Endothelial cell of umbilical vein (primary cell): ENCODE measurements around the gene HAND2. TPM values are rescaled to one million over a fixed set of nuclear protein-coding genes. Genes with fewer than 3 reads are reported as not detected.

Experiments
- BruUV-seq: library from RNA; stranded (reverse); fragments of 400-500 nt; replicated peaks from 2 replicates; lab custom pipeline; 2021; lab: Mats Ljungman, UMichigan
- CTCF ChIA-PET: fragments of 300-600, 350-600 bp; sonication (Branson Sonifier 250); formaldehyde crosslinking; loops from one replicate; lab custom pipeline; 2021; ENCODE audit warnings: antibody characterized with exemption, inconsistent platforms; lab: Charles Lee
- POLR2A ChIA-PET: fragments of 300-600, 350-600 bp; sonication (Branson Sonifier 250); formaldehyde crosslinking; loops from one replicate; lab custom pipeline; 2021; ENCODE audit warnings: antibody characterized with exemption, inconsistent platforms; lab: Charles Lee
- DNase-seq: peaks from one replicate; pipeline ENCODE4 v3.0.0-alpha.2; 2011; ENCODE audit warnings: low read depth, low spot score
- FAIRE-seq: peaks from 2 replicates; lab custom pipeline; 2011; peaks lifted over from hg19 to GRCh38; lab: Jason Lieb, UNC
- H2AFZ ChIP-seq: 2 replicates; pipeline ENCODE4 v1.6.0; 2012; ENCODE audit warnings: low read depth, low read length, control low read depth, inconsistent platforms
- H3K27ac ChIP-seq: 2 replicates; pipeline ENCODE4 v1.5.1; 2011; ENCODE audit warnings: low read depth, mild to moderate bottlenecking, control low read depth, low read length, moderate library complexity; ENCODE audit not compliant: insufficient read depth
- H3K27me3 ChIP-seq, 2 experiments: 2 replicates each; pipeline versions ENCODE4 v1.6.0 to v1.6.1; 2011; ENCODE audit warnings: low read length in 2 of 2, mixed read lengths in 1 of 2; ENCODE audit not compliant: control insufficient read depth in 2 of 2, insufficient read depth in 2 of 2
- H3K36me3 ChIP-seq, 2 experiments: 2 replicates in 1 of 2; 3 replicates in 1 of 2; pipeline ENCODE4 v1.5.1; 2011; ENCODE audit warnings: low read length in 2 of 2, mild to moderate bottlenecking in 1 of 2, moderate library complexity in 1 of 2; ENCODE audit not compliant: control insufficient read depth in 2 of 2, insufficient read depth in 2 of 2; ENCODE audit errors: extremely low read depth in 1 of 2
- H3K4me1 ChIP-seq: 3 replicates; pipeline ENCODE4 v1.5.1; 2011; ENCODE audit warnings: mild to moderate bottlenecking, low read length; ENCODE audit not compliant: control insufficient read depth, insufficient read depth; ENCODE audit errors: extremely low read depth
- H3K4me2 ChIP-seq: 2 replicates; pipeline ENCODE4 v1.6.1; 2011; ENCODE audit warnings: low read length, control low read depth, mixed read lengths; ENCODE audit not compliant: insufficient read depth
- H3K4me3 ChIP-seq, 3 experiments: fragments of 200-600 bp in 1 of 3; sonication (generic), shearing (Covaris generic) in 1 of 3; replicated peaks in 1 of 3; 2 replicates each; pipeline ENCODE4 v1.5.1; 2011 to 2016; ENCODE audit warnings: control low read depth in 3 of 3, low read length in 3 of 3, mild to moderate bottlenecking in 2 of 3, inconsistent platforms in 1 of 3, low read depth in 1 of 3, moderate library complexity in 1 of 3; ENCODE audit not compliant: insufficient read depth in 1 of 3
- H3K79me2 ChIP-seq: 2 replicates; pipeline ENCODE4 v1.6.0; 2012; ENCODE audit warnings: low read length, inconsistent platforms; ENCODE audit not compliant: control insufficient read depth, insufficient read depth
- H3K9ac ChIP-seq: replicated peaks from 2 replicates; pipeline ENCODE3; 2011; ENCODE audit warnings: low read length, control low read depth; ENCODE audit not compliant: insufficient read depth; ENCODE audit errors: extremely low read depth
- H3K9me1 ChIP-seq: replicated peaks from 3 replicates; pipeline ENCODE4 v1.6.0; 2011; ENCODE audit warnings: mild to moderate bottlenecking, low read length; ENCODE audit not compliant: control insufficient read depth, insufficient read depth; ENCODE audit errors: extremely low read depth
- H3K9me3 ChIP-seq: replicated peaks from 2 replicates; pipeline ENCODE4 v1.5.1; 2012; ENCODE audit warnings: low read length, inconsistent platforms; ENCODE audit not compliant: control insufficient read depth, insufficient read depth
- H4K20me1 ChIP-seq: replicated peaks from 2 replicates; pipeline ENCODE3; 2011; ENCODE audit warnings: mild to moderate bottlenecking, low read length; ENCODE audit not compliant: control insufficient read depth, insufficient read depth; ENCODE audit errors: extremely low read depth
- CTCF ChIP-seq, 2 donors: IDR thresholded peaks; 1 replicate in 1 of 2; 2 replicates in 1 of 2; pipeline ENCODE4 v1.5.1; 2011; ENCODE audit warnings: low read length in 2 of 2, mild to moderate bottlenecking in 2 of 2, moderate library complexity in 2 of 2, control low read depth in 1 of 2, inconsistent platforms in 1 of 2, low read depth in 1 of 2; ENCODE audit not compliant: insufficient read depth in 1 of 2; ENCODE audit errors: extremely low read depth in 1 of 2
- EZH2 ChIP-seq: IDR thresholded peaks from 2 replicates; pipeline ENCODE4 v1.6.1; 2012; ENCODE audit warnings: borderline replicate concordance, low read depth, mild to moderate bottlenecking, moderate library complexity, low read length, inconsistent platforms; ENCODE audit not compliant: severe bottlenecking
- FOS ChIP-seq: IDR thresholded peaks from 2 replicates; pipeline ENCODE4 v1.6.1; 2011; ENCODE audit warnings: mild to moderate bottlenecking, low read length, moderate library complexity, borderline replicate concordance; ENCODE audit not compliant: insufficient read depth
- GATA2 ChIP-seq: IDR thresholded peaks from 2 replicates; pipeline ENCODE4 v1.7.0; 2011; ENCODE audit warnings: low read depth, mild to moderate bottlenecking, moderate library complexity, mixed read lengths, low read length; ENCODE audit not compliant: insufficient read length, insufficient read depth
- JUN ChIP-seq: IDR thresholded peaks from 2 replicates; pipeline ENCODE4 v1.6.1; 2011; ENCODE audit warnings: borderline replicate concordance, low read depth; ENCODE audit not compliant: insufficient read length, insufficient read depth
- MAX ChIP-seq: IDR thresholded peaks from 2 replicates; pipeline ENCODE4 v1.6.1; 2011; ENCODE audit not compliant: insufficient read depth, insufficient read length
- MYC ChIP-seq: IDR thresholded peaks from one replicate; pipeline ENCODE4 v1.6.1; 2011; ENCODE audit warnings: mild to moderate bottlenecking, low read depth, low read length
- POLR2A ChIP-seq: IDR thresholded peaks from 2 replicates; pipeline ENCODE4 v1.6.1; 2012; ENCODE audit warnings: low read depth, mild to moderate bottlenecking, control low read depth, low read length
- POLR2AphosphoS5 ChIP-seq: IDR thresholded peaks from 2 replicates; pipeline ENCODE4 v1.6.1; 2012; ENCODE audit warnings: low read depth, mild to moderate bottlenecking, control low read depth, low read length, moderate library complexity; ENCODE audit not compliant: insufficient read depth
- dilution Hi-C: fragments of 300-500 bp; cut with MboI; formaldehyde crosslinking; loops from one replicate; pipeline ENCODE4 v1.15.0; 2019; ENCODE audit warnings: low sequenced_read_pairs; ENCODE audit not compliant: extremely low pct_ligation_motif_present
- intact Hi-C: fragments of 100-400 bp; cut with micrococcal nuclease; formaldehyde crosslinking; loops from one replicate; pipeline ENCODE4 v1.10.0; 2022
- polyA plus RNA-seq, 4 experiments: library from polyadenylated mRNA; depleted of rRNA in 3 of 4; stranded (reverse) in 3 of 4; unstranded in 1 of 4; fragments of >200 nt; gene quantifications; 2 replicates each; pipeline versions ENCODE4 v1.2.1 to v1.2.3, GENCODE V29; 2011 to 2012; ENCODE audit warnings: missing spikeins in 1 of 4
- total RNA-seq: library from RNA; stranded (reverse); gene quantifications from 2 replicates; pipeline ENCODE4 v1.2.3, GENCODE V29; 2021

HAND2 gene
- total and polyA plus RNA-seq, 2 donors (not counting 3 experiments of a cell fraction or from before 2014, with no cell fraction given), result not detected

- no peak for DNase-seq
- peaks cover 9 to 33% of the 10 kb centered on the region in 2 experiments for H3K27me3 ChIP-seq
- no peaks in the 10 kb centered on the region for H3K9me3 ChIP-seq
- TF ChIP-seq GATA2, result no peak
- TF ChIP-seq FOS, result no peak
- no peak for TF ChIP-seq MAX
- TF ChIP-seq JUN, result no peak
- no peak for TF ChIP-seq CTCF (IDR thresholded peaks at IDR 0.05; ENCODE audit: extremely low read depth in 1 of 2, insufficient read depth in 1 of 2, low read depth in 1 of 2, low read length in 2 of 2)
- TF ChIP-seq POLR2AphosphoS5, result no peak
- no peak for TF ChIP-seq EZH2
- no peak for TF ChIP-seq POLR2A
- no peak for TF ChIP-seq MYC
- no peak overlapping the region for H2AFZ ChIP-seq
- H3K36me3 ChIP-seq, result no peaks in the 10 kb centered on the region
- H3K4me2 ChIP-seq, result no peak overlapping the region
- no peak overlapping the region for H3K27ac ChIP-seq
- POLR2A ChIA-PET, result no interaction called here
- no peaks in the 10 kb centered on the region for H4K20me1 ChIP-seq
- intact Hi-C loops, result no loop called here
- no peak for FAIRE-seq
- CTCF ChIA-PET, result no interaction called here
- no peak overlapping the region for H3K9ac ChIP-seq
- no TSS peak for BruUV-seq
- no peaks in the 10 kb centered on the region for H3K9me1 ChIP-seq
- dilution Hi-C loops, result no loop called here
- H3K79me2 ChIP-seq, result no peaks in the 10 kb centered on the region
- H3K4me1 ChIP-seq, result no peaks in the 10 kb centered on the region
- no peak overlapping the region for H3K4me3 ChIP-seq
Observed at GRCh38 chr4:173545440-173545839, 15.4 kb upstream of the HAND2 start.
